ENCODE measurements around the gene DNAH14. TPM values are rescaled to one million over a fixed set of nuclear protein-coding genes. Genes with fewer than 3 reads are reported as not detected.
A peak's percentile ranks its signal among the peaks of the same experiment; 100 is the strongest.

The DNAH14 gene
- total and polyA plus RNA-seq, 2 of the 13 experiments (the other 11 are each of a cell fraction or from before 2014, with no cell fraction given): 4.5 to 27.5 TPM

- TF ChIP-seq SOX13 (IDR thresholded peaks at IDR 0.05) (no peak), SOX13 (CRISPR knock-in tag; conservative IDR thresholded peaks at IDR 0.05 in 1 of 2, IDR thresholded peaks at IDR 0.05 in 1 of 2) (no peak; a peak in 1 of 4 replicates), ZNF605 (CRISPR knock-in tag; IDR thresholded peaks at IDR 0.05) (no peak), ZNF7 (CRISPR knock-in tag; IDR thresholded peaks at IDR 0.05) (no peak), SOX5 (CRISPR knock-in tag; IDR thresholded peaks at IDR 0.05; ENCODE audit: borderline replicate concordance) (0 out of 2 replicates have a peak, but pooled peaks have one; percentile 60), ZMYM4 (CRISPR knock-in tag; IDR thresholded peaks at IDR 0.05) (peak; percentile 23), DDIT3 (CRISPR knock-in tag; IDR thresholded peaks at IDR 0.05) (no peak), ZFP36L2 (CRISPR knock-in tag; IDR thresholded peaks at IDR 0.05) (no peak), HOXA5 (CRISPR knock-in tag; IDR thresholded peaks at IDR 0.05) (no peak), AHDC1 (CRISPR knock-in tag; IDR thresholded peaks at IDR 0.05; ENCODE audit: borderline replicate concordance) (no peak), CHCHD3 (CRISPR knock-in tag; IDR thresholded peaks at IDR 0.05) (no peak), ZNF143 (CRISPR knock-in tag; IDR thresholded peaks at IDR 0.05) (no peak), SKI (IDR thresholded peaks at IDR 0.05; ENCODE audit: partially characterized antibody) (no peak), NR2C2 (CRISPR knock-in tag; IDR thresholded peaks at IDR 0.05; ENCODE audit: borderline replicate concordance) (no peak), PBX2 (CRISPR knock-in tag; IDR thresholded peaks at IDR 0.05) (no peak), ZBTB3 (CRISPR knock-in tag; IDR thresholded peaks at IDR 0.05; ENCODE audit: borderline replicate concordance, low read depth) (no peak), SAP130 (CRISPR knock-in tag; IDR thresholded peaks at IDR 0.05; ENCODE audit: low read depth) (peak; percentile 52), FOXA1 (IDR thresholded peaks at IDR 0.05) (0 out of 2 replicates have a peak, but pooled peaks have one; percentile 36), FOXA1 (CRISPR knock-in tag; IDR thresholded peaks at IDR 0.05) (no peak), ZNF788 (CRISPR knock-in tag; IDR thresholded peaks at IDR 0.05; ENCODE audit: borderline replicate concordance) (no peak), ATF2 (CRISPR knock-in tag; IDR thresholded peaks at IDR 0.05) (no peak), NKX3-1 (CRISPR knock-in tag; IDR thresholded peaks at IDR 0.05) (no peak), FOXM1 (CRISPR knock-in tag; IDR thresholded peaks at IDR 0.05) (no peak), ZNF747 (CRISPR knock-in tag; IDR thresholded peaks at IDR 0.05; ENCODE audit: borderline replicate concordance) (no peak), ZNF234 (CRISPR knock-in tag; conservative IDR thresholded peaks at IDR 0.05) (no peak)
These were observed 483.4 kb downstream of the DNAH14 start (continued) for GRCh38 chr1:225412803-225413351.
